NCI-H2029 (cell line): ENCODE measurements around the gene TMEFF2.

Experiments used
- DNase-seq: peaks from one replicate; lab custom pipeline; 2025; lab: John Stamatoyannopoulos, UW

The TMEFF2 gene

DNA sequence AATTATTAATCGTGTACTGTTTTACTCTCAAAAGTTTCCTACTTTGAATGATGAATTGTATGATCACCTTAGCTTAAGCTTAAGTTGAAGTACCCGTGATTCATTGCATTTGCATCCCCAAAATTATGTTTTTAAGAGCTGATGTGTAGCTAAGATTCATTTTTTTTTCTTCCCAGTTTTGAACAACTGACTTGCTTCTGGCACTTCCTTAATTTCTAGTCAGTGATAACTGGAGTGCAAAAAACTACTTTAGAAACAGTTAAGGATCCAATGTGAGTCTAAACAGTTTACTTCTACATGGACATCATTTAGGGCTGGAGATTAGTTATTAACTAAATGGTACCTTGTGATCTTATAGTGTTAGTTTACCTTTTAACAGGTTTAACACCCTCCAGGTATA lies 223.9 kb downstream of the TMEFF2 start:
- no peak for DNase-seq

DNA sequence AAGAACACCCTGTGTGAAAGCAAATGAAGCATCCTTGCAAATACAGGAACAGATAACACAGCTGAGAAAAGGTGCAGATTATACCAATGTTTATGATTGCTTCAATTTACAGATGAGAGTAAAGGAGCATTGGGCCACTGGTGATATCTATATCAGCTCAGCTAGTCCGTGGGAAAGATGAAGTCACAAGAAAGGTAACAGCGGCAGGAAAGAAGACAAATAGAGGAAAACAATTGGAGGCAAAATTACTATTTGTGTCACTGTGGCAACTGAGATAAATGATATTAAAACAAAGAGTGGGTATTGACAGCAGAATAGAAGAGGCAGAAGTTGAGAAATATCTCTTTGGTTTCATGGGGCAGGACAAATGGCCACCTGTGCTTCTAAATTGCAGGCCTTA lies 226.6 kb downstream of the TMEFF2 start:
- no peak for DNase-seq

DNA sequence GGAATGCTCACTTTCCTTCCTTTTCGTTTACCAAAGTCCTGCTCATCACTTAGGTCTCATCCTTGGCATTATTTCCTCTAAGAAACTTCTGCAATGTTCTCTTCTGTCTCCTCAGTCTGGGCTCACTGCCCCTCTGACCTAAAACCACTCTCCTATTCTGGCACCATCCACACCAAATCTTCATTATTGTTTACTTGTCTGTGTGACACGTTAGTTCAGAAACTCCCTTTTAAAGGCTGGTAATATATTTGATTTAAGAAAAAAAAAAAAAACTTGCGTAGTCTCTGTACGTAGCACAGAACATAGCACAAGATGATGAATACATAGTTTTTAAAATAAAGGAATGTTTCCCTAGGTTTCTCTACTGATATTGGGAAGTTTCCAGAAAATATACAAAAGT lies 229.0 kb downstream of the TMEFF2 start:
- no peak for DNase-seq

DNA sequence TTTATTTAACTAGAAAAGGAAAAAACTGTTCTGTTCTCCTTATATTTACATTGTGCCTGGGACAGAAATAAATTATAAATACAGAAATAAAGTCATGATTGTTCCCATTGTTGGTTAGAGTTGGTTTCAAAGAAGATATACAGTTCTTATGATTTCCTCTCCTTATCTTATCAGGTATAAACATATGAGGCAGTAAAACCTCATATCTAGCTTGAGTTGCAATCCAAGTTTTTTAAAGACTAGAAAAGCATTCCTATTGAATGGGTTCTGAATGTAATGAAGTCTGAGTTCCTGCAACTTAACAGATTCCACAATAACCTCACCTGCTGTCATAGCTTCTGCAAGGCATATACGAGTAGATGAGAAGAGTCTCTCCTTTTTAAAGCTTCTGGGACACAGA lies 233.2 kb downstream of the TMEFF2 start:
- no peak for DNase-seq

DNA sequence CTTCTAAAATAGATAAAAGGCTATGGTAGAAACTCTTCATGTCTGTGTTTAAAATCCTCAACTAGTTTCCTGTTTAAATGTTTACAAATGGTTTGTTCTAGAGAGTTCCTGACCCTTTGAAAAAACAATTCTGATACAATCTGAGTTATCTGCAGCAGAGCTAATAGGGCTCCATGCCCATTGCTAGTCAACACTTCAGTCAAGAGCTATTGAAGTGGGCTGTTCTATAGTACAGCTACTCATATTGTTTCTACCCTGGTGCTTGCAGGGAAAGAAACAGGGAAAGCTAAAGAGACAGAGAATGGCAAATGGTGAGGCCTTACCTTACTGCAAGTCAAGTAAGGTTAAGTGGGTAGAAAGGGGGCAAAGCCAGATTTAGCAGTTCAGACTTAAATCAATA lies 235.5 kb downstream of the TMEFF2 start:
- peak; percentile 85 for DNase-seq

DNA sequence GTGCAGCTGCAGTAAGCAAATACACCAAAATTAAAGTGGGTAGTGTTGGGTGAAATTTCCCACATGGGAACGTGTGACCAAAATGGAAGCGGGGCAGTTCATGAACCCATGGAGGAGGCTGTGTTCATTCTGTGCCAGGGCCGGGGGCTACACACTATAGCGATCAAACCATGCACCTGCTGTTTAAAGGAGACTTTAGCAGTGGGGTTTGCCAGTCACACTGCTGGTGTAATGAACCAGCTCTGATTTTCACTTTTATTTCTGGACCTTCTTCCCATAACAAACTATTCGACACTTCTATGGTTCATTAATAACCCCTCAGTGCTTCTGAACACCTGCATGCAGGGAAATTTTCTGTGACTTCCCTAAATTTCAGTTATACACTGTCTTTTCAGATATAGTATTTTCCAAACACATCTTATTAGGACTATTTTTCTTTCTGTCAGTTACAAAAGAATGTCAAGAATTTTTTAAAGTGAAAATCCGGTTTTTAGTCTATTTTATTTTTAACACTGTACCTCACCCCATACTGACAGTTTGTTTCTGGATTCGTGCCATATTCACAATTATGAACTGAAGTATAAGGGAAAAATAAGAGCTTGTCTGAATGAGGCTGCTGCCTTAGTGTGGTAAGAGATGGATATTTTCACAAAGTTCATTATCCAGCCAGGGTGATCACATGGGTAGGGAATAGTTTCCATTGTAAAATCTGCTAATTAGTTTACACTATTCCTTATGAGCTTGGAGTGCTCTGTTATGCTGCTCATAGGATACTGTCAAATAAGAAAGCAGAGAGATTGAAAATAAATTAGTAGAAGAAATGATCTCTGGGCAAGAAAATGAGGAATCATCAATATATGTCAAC lies 236.5 kb downstream of the TMEFF2 start:
- no peak for DNase-seq

DNA sequence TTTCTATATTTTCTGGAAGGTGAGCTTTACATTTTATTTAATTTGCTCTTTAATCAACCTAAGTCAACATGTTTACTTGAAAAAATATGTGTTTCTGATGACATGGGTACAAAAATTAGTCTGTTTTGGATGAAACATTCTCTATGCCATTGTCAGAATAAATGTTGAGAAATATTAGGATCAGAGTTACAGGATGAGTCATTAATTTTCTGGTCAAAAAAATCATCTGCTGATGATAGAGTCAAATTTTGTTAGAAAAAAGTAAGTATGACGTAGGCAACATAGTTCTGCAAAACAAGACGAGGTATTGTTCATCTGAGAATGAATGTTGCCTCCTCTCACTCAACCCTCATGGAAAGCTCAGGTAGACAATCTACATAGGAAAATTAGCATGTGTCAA lies 240.3 kb downstream of the TMEFF2 start:
- no peak for DNase-seq

DNA sequence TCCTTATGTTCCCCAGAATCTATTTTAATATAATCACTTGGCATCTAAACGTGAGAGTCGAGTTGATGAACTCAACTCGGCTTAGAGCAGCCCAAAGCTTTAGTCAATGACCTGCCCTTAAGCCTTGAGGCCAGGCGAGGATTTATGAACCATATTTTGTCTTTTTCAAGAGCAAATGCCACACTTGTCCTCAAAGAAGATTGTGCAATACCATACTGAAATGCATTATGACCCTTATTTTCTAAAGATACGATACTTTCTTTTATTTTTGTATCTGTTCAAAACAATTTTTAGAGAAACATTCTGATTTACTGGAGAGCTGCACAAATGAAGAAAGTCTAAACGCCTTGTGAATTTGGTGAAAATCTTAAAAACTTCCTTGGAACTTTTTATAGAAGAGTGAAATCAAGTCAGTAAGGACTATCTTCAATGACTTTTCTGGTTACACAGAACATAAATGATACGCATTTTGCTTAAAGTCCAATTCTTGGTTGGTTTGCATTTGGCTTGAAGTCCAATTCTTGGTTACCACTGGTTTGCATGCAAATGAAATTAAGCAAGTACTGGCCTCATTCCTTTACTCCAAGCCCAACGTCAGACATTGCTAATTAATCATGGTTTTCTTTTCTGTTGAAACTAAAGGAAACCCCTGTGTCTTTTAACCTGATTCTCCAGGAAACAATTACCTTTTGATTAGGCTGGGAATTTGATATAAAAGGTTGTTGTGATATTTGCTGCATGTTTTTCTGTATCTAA lies 242.0 kb downstream of the TMEFF2 start:
- no peak for DNase-seq

DNA sequence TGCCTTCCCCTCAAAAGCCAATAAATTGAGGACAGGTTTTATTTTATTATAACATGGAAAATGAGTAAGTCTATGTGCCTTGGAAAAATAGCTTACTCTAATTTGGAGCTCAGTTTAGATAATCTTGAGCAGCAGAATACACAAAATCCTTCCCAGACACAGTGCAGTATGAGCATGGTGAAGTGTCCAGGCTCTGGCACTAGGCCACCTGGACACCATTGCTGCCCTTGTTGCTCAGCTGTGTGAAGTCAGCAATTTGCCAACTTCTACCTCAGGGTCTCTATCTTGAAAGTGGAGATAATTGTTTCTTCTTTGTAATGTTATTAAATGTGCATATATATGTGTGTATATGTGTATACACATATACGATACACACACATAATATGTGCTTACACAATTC lies 242.9 kb downstream of the TMEFF2 start:
- DNase-seq: no peak

DNA sequence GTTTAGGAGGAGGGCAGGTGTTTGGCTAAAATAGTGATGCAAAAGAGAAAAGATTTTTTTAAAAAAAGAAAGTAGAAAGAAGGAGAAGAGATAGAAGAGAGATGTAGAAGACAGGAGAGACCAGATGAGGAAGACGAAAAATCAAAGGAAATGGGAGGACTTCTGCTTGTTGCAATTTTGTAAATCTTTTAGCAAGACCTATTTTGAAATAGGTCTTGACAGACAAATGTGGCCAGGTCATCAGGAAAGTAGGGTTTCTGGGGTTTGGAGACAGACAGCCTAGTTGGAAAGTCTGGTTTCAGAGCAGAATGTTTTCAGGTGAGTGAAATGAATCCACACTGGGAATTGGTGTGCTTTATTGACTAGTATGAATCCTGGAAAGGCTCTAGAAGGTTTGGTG lies 243.4 kb downstream of the TMEFF2 start:
- DNase-seq: no peak

DNA sequence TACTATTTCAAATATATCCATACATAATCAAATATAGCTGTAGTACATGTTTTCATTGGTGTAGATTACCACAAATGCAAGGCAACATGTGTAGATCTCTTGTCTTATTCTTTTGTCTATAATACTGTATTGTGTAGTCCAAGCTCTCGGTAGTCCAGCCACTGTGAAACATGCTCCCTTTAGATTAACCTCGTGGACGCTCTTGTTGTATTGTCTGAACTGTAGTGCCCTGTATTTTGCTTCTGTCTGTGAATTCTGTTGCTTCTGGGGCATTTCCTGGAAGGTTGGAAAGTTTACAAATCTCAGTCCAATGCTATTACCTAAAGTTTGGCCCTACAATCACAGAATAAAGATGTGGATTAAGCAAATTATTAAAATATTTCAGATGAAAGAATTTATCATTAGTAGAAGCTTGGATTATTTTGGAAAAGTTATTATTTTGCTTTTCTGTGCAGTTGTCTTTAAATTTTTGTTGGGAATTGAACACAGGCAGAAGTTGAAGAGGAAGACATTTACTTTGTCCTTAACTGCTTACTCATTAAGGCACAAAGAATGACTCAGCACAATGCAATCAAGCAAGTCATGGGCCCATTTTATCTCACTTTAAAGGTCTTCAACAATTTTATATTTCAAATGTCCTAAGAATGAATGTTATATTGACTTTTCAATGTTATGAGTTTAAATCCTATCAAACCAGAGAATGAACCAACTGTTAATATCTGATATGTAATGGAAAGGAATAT lies 244.4 kb downstream of the TMEFF2 start:
- DNase-seq: no peak

DNA sequence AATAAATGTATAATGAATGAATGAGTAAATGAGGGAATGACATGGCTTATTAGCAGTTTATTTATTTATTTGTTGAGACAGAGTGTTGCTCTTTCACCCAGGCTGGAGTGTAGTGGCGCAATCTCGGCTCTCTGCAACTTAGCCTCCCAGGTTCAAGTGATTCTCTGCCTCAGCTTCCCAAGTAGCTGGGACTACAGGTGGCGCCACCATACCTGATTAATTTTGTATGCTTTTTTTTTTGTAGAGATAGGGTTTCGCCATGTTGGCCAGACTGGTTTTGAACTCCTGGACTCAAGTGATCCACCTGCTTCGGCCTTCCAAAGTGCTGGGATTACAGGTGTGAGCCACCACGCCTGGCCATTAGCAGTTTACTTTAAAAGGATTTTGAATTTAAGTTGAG lies 247.5 kb downstream of the TMEFF2 start:
- DNase-seq: no peak

DNA sequence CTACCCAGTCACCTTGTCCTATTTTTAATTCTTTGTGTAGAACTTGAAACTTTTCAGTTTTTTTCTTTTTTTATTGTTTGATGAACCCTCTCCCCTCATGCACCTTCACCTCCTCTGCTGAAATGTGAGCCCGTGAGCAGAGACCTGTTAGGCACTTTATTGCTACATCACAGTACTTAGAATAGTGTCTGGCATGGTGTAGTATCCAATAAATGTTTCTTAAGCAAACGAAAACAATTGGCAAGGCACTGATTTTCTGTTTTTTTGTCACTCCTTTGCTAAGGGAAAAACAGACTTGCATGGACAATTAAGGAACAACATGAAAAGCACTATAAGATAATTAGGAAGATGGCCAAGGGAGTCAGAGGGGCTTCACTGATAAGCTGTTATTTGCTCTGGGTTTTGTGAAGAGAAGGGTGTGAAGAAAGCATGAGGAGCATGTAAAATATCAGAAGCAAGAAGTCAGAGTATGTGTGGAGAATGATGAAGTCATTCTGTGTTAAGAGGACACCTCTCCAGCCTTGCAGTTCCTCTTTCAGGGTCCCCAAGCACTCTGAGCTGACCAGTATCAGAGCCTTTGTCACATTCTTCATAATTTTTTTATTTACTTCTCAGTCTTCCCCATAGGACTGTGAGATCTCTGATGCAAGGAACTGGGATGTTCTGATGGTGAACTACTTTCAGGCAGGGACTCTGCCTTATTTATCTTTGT lies 248.1 kb downstream of the TMEFF2 start:
- no peak for DNase-seq

DNA sequence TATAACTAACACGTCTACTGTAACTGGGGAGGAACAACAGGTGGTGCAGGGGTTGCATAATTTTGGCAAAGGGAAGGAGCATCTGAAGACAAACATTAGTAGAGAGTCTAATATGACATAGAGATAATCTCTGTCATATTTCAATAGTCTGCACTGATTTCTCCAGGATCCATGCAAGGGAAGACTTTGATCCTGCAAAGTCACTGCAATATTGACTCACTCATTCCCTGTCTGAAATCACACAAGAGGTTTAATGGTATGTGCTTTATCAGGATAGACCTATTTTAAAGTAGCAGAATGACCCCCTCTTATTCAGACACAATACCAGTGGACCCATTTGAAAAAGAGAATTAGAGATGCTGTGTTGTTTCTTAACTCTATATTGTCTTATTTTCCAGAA lies 249.1 kb downstream of the TMEFF2 start:
- DNase-seq: no peak

DNA sequence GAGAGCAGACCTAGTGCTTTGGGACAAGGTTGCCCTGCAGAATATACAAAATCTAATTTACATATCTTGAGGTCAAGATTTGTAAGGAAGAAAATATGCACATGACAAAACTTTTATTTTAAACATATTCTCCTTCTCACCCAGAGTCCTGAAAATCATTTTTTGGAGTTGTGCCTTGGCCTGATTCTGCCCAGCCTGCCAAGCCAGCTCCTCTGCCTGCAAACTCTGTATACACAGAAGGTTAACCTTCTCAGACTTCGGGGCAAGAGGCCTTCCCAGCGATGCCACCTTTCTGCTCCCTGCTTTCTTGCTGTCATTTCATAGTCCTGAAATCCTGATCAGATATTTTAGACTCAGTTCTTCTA lies 252.0 kb downstream of the TMEFF2 start:
- DNase-seq: no peak

DNA sequence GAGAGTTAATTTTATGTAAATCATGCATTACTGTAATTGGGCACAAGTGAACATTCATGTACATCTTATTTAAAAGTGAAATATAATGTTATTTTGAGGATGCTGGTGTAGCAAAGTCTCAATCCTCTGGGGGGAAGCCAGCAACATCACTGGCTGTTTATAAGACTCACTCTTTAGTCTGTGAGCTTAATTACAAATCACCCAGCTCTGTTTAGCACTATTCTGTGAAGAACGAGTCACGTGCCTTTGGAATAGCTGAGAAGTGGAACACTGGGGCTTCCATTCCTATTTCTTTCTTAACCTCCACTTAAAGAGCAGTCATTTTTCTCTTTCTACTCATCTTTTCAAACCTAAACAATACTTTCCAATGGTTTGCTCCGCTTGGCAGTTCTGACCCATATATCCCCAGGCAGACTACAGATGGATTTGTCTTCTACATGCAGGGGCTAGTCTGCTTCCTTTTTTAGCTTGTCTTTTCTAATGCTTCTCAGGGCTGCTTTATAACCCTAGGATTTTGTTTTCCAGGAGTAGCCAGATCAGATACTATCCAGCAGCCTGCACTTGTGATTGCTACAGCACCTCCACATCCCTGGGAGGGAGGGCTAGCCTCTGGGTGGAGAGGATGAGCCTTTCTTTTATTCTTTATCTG lies 252.5 kb downstream of the TMEFF2 start:
- DNase-seq: no peak

DNA sequence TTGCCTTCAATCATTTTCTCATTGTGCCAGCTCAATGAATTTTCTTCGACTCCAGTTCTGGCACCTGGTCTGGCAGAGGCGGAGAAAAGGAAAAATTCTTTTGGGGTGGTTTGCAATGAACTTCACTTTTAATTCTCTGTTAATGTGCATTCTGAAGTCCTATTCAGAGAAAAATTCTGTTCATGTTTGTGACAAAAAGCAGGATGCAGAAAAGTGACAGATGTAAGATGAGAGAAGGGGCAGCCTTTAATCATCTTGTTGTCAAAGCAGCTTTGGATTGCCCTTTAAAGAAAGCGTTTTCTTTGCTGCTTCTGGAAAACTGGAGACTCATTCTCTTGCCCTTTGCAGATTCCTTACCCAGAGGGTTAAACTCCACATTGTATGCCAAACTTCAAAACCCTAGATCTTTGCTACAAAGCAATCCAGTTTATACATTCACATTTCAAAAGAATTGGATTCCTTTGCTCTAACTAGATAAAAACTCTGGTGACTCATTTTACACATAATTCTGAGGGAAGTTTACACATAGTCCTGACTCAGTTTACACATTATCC lies 253.3 kb downstream of the TMEFF2 start:
- no peak for DNase-seq

DNA sequence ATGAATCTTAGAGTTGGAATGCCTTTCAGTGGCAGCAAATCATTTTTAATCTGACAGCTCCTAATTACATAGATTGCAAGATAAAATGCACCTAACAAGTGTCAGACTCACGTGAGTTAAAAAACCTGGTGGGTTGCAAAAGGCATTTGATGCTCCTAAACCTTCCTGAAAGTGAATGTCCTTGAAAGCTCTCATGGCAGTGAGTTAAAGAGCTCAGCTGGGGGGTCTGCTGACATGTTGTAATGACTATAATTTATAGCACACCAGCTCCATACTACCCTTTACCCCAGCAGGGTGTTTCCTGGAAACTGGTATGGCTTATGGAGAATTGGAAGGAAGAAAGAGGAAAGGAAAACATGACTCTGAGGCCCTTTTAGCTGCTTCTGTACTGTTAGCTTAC lies 256.0 kb downstream of the TMEFF2 start:
- no peak for DNase-seq

DNA sequence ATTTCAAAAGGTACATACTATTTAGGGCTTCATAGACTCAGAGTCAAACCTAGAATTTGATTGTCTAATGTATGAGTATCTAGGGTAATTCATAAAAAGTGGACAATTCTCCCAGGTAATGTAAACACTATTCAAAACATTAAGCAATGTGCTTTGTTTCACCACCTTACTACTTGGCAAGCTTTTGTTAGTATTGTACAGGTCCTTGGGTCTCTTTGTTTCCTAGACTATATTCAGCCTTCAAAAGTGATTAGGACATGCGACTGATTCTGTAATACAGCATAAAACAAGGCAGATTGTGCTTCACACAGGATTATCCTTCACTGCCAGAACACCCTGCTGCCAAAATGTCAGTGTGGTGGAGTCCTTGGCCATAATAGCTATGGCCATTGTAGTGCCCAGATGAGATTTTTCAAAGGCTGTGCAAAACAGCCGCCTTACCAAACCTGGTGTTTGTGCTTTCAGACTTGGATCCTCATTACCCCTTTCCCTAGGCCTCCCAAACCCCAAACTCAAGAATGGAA lies 257.8 kb downstream of the TMEFF2 start:
- DNase-seq: no peak

DNA sequence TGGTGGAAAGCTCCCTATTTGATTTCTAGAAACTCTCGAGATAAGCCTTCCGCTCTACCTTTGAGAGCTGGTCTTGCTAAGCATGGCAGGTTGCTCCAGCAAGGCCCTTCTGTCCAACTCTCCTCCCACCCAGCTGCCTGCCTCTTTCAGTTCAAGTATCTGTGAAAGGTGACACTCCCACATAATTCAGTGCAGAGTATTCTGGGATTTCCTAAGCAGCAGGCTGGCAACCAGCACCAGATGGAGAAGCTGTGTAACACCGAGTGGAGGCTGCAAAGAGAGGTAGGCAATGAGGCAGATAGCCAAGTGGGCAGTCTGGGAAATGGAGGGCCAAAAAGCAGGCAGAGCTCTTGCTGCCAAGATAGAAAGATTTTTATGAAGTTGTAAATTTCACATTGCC lies 259.5 kb downstream of the TMEFF2 start:
- peak; percentile 91 for DNase-seq
